GM12878 (cell line): ENCODE measurements around the gene RIOK1. TPM values are rescaled to one million over a fixed set of nuclear protein-coding genes. Genes with fewer than 3 reads are reported as not detected.
"Not testable (repeated sequence)": the region's sequence is repeated elsewhere in the genome, so short reads cannot be mapped to it uniquely, and the experiment has no call there.

ENCODE experiments used
- ATAC-seq: fragments of 200-7000 bp; cut with Tn5 transposase; 3 replicates; pipeline ENCODE4 v1.9.1; 2020; ENCODE audit warnings: mild to moderate bottlenecking, moderate library complexity
- BruUV-seq: library from RNA; stranded (reverse); fragments of 400-500 nt; replicated peaks from 2 replicates; lab custom pipeline; 2021; lab: Mats Ljungman, UMichigan
- CTCF ChIA-PET: fragments of 300-600 bp; sonication (Branson Sonifier 250); formaldehyde crosslinking; extraction: SDS; loops from one replicate; lab custom pipeline; 2021; ENCODE audit warnings: inconsistent platforms; lab: Yijun Ruan, JAX
- POLR2A ChIA-PET: fragments of 350-600 bp; formaldehyde crosslinking; extraction: SDS; loops from one replicate; lab custom pipeline; 2021; ENCODE audit warnings: inconsistent platforms; lab: Charles Lee
- RAD21 ChIA-PET: fragments of 300-600 bp; sonication (Branson Sonifier 250); formaldehyde crosslinking; loops from one replicate; lab custom pipeline; 2023; ENCODE audit warnings: antibody characterized with exemption; ENCODE audit not compliant: unreplicated experiment; lab: Charles Lee
- SMC1A ChIA-PET: fragments of 300-600 bp; sonication (Branson Sonifier 250); formaldehyde crosslinking; loops from one replicate; lab custom pipeline; 2023; ENCODE audit not compliant: unreplicated experiment, uncharacterized antibody; lab: Charles Lee
- DNase-seq: peaks from one replicate; pipeline ENCODE4 v3.0.0-alpha.2; 2011; ENCODE audit warnings: low read depth, low spot score
- FAIRE-seq: peaks from 3 replicates; lab custom pipeline; 2011; peaks lifted over from hg19 to GRCh38; lab: Jason Lieb, UNC
- H2AFZ ChIP-seq: 2 replicates; pipeline ENCODE4 v1.6.0; 2011; ENCODE audit warnings: low read depth, low read length, control low read depth; ENCODE audit not compliant: control insufficient read depth
- H3K27ac ChIP-seq: 2 replicates; pipeline ENCODE4 v1.5.1; 2011; ENCODE audit warnings: control low read depth; ENCODE audit not compliant: control insufficient read depth, insufficient read depth
- H3K27me3 ChIP-seq, 2 experiments: replicated peaks in 1 of 2; 2 replicates each; pipeline versions ENCODE4 v1.6.0 to v1.6.1; 2011; ENCODE audit warnings: low read length in 1 of 2; ENCODE audit not compliant: control insufficient read depth in 2 of 2, insufficient read depth in 2 of 2
- H3K36me3 ChIP-seq, 2 experiments: 2 replicates each; pipeline ENCODE4 v1.5.1; 2011; ENCODE audit warnings: low read length in 1 of 2; ENCODE audit not compliant: control insufficient read depth in 2 of 2, insufficient read depth in 2 of 2
- H3K4me1 ChIP-seq: 2 replicates; pipeline ENCODE4 v1.6.1; 2011; ENCODE audit warnings: mild to moderate bottlenecking, low read length, moderate library complexity, mixed read lengths; ENCODE audit not compliant: control insufficient read depth, insufficient read depth
- H3K4me2 ChIP-seq: 2 replicates; pipeline ENCODE4 v1.6.0; 2011; ENCODE audit warnings: control low read depth; ENCODE audit not compliant: control insufficient read depth, insufficient read depth
- H3K4me3 ChIP-seq: fragments of 200-600 bp; sonication (generic); 2 replicates; pipeline ENCODE4 v1.5.1; 2016
- H3K79me2 ChIP-seq: 2 replicates; pipeline ENCODE4 v1.6.0; 2011; ENCODE audit warnings: low read length; ENCODE audit not compliant: control insufficient read depth, insufficient read depth
- H3K9ac ChIP-seq: 2 replicates; pipeline ENCODE4 v1.8.0; 2011; ENCODE audit warnings: low read length, control low read depth, mixed read lengths; ENCODE audit not compliant: control insufficient read depth, insufficient read depth
- H3K9me3 ChIP-seq: replicated peaks from 3 replicates; pipeline ENCODE4 v1.5.1; 2011; ENCODE audit warnings: mild to moderate bottlenecking, low read length; ENCODE audit not compliant: control insufficient read depth, insufficient read depth
- H4K20me1 ChIP-seq: 2 replicates; pipeline ENCODE4 v1.6.0; 2011; ENCODE audit not compliant: control insufficient read depth, insufficient read depth
- CHD1 ChIP-seq: IDR thresholded peaks from 2 replicates; pipeline ENCODE4 v1.6.1; 2012; ENCODE audit warnings: low read depth, low read length, improper control_type of control experiment
- ETV6 ChIP-seq, 2 experiments: fragments of 450-650 bp in 1 of 2; IDR thresholded peaks in 1 of 2; conservative IDR thresholded peaks in 1 of 2; 2 replicates each; pipeline ENCODE4 v1.6.1; 2014; ENCODE audit warnings: antibody characterized with exemption in 1 of 2, borderline replicate concordance in 1 of 2, low read depth in 1 of 2, mild to moderate bottlenecking in 1 of 2, moderate library complexity in 1 of 2
- FOXK2 ChIP-seq: fragments of 450-650 bp; IDR thresholded peaks from 2 replicates; pipeline ENCODE4 v1.6.1; 2017; ENCODE audit warnings: mild to moderate bottlenecking, moderate library complexity
- MYB ChIP-seq: fragments of 150-350 bp; IDR thresholded peaks from 2 replicates; pipeline ENCODE4 v1.6.1; 2014; ENCODE audit warnings: mild to moderate bottlenecking, low read depth, low read length, borderline replicate concordance
- NFYA ChIP-seq: IDR thresholded peaks from 2 replicates; pipeline ENCODE4 v1.6.1; 2011; ENCODE audit warnings: low read depth, mild to moderate bottlenecking, low read length, improper control_type of control experiment, borderline replicate concordance
- NRF1 ChIP-seq: conservative IDR thresholded peaks from 2 replicates; pipeline ENCODE4 v1.6.1; 2011; ENCODE audit warnings: mild to moderate bottlenecking, low read depth, low read length, improper control_type of control experiment
- PAX8 ChIP-seq: fragments of 450-650 bp; IDR thresholded peaks from 2 replicates; pipeline ENCODE4 v1.6.1; 2017; ENCODE audit warnings: mild to moderate bottlenecking, moderate library complexity
- POLR2AphosphoS2 ChIP-seq: IDR thresholded peaks from 2 replicates; pipeline ENCODE4 v1.6.1; 2011; ENCODE audit warnings: low read depth, mild to moderate bottlenecking, low read length, improper control_type of control experiment, moderate library complexity
- TARDBP ChIP-seq: IDR thresholded peaks from 2 replicates; pipeline ENCODE4 v1.6.1; 2016; ENCODE audit warnings: borderline replicate concordance
- WGBS: methylation state at CpG from one replicate; pipeline ENCODE4 v1.1.6; 2016; ENCODE audit warnings: low lambda C conversion rate; ENCODE audit not compliant: insufficient replicate concordance, insufficient coverage; ENCODE audit errors: missing lambda C conversion rate; 5-methylcytosine and 5-hydroxymethylcytosine counted together
- in situ Hi-C: fragments of 300-500 bp; cut with MboI; formaldehyde crosslinking; loops from 9 replicates; pipeline ENCODE4 v1.14.3; 2018; ENCODE audit warnings: mixed read lengths
- intact Hi-C: fragments of 100-400 bp; cut with micrococcal nuclease; formaldehyde crosslinking; loops from one replicate; pipeline ENCODE4 v1.14.2; 2022; ENCODE audit not compliant: unreplicated experiment
- polyA plus RNA-seq, 11 experiments: library from polyadenylated mRNA; depleted of rRNA in 4 of 11; unstranded in 6 of 11; stranded (reverse) in 5 of 11; fragments of >200 nt; fragmentation: Nextera tagmentation in 4 of 11; fragmentation: Illumina TruSeq in 1 of 11; extraction: Ambion mirVana in 4 of 11; extraction: Trizol in 1 of 11; gene quantifications; 1 replicate in 1 of 11; 2 replicates in 10 of 11; pipeline versions ENCODE4 v1.2.1 to v1.2.3, GENCODE V29; 2011 to 2016; ENCODE audit warnings: inconsistent platforms in 2 of 11, missing spikeins in 2 of 11, low read depth in 1 of 11
- total RNA-seq, 4 experiments: library from RNA; depleted of rRNA in 3 of 4; stranded (reverse); fragments of >200 nt in 3 of 4; fragmentation: Illumina TruSeq in 1 of 4; extraction: Trizol in 1 of 4; gene quantifications; 2 replicates each; pipeline versions ENCODE4 v1.2.1 to v1.2.3, GENCODE V29; 2013 to 2021
- TF ChIP-seq, protein P1 (sequence below): IDR thresholded peaks from 2 replicates; pipeline ENCODE4 v1.6.1; 2012; ENCODE audit warnings: low read depth, low read length, improper control_type of control experiment
- TF ChIP-seq, protein P2 (sequence below): fragments of 450-650 bp; IDR thresholded peaks from 2 replicates; pipeline ENCODE4 v1.6.1; 2017; ENCODE audit warnings: mild to moderate bottlenecking, moderate library complexity

Gene RIOK1
- total and polyA plus RNA-seq, 10 of the 15 experiments (the other 5 are each of a cell fraction or from before 2014, with no cell fraction given), result 16.1 to 44.6 (median 33.7) TPM

DNA sequence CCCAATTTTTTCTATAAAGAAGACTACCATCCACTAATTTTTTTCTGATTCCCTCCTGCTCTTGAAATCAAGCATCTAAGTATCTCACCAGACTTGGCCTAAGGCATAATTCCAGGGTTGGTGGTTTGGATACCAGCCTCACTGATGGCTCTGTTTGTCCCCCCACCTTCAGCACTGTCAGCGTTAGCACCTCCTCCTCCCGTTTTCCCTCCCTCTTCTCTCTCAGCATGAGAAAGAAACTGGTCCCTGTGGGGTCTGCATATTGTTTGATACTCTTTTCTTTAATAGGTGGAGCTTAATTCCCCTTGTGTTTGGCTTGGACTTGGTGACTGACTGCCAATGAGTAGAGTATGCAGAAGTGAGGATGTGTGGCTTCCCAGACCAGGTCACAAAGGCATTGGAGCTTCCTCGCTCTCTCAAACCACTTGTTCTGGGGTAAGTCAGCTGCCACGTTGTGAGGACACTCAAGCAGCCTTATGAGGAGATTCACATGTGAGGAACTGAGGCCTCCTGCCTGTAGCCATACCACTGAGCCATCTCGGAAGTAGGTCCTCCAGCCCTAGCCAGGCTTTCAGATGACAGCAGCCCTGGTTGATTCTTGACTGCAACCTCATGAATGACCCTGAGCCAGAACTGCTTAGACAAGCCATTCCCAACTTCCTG, 65.2 kb downstream of the RIOK1 start (continued):
- no peak for TF ChIP-seq POLR2AphosphoS2

DNA sequence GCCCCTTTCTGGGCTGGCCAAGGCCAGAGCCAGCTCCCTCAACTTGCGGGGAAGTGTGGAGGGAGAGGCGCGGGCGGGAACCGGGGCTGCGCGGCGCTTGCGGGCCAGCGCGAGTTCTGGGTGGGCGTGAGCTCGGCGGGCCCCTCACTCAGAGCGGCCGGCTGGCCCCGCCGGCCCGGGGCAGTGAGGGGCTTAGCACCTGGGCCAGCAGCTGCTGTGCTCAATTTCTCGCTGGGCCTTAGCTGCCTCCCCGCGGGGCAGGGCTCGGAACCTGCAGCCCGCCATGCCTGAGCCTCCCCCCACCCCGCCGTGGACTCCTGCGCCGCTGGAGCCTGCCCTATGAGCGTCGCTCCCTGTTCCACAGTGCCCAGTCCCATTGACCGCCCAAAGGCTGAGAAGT, 66.7 kb downstream of the RIOK1 start:
- BruUV-seq, H3K4me1 ChIP-seq, H4K20me1 ChIP-seq, H3K4me2 ChIP-seq, SMC1A ChIA-PET, H3K9ac ChIP-seq, H3K27me3 ChIP-seq, FAIRE-seq, intact Hi-C loops, POLR2A ChIA-PET, H2AFZ ChIP-seq, H3K4me3 ChIP-seq, H3K27ac ChIP-seq, ATAC-seq, DNase-seq, H3K79me2 ChIP-seq, in situ Hi-C loops, H3K36me3 ChIP-seq, CTCF ChIA-PET, H3K9me3 ChIP-seq, RAD21 ChIA-PET: not testable (repeated sequence)
- WGBS, result 80% methylated on average over 13 of the region's 31 CpGs

DNA sequence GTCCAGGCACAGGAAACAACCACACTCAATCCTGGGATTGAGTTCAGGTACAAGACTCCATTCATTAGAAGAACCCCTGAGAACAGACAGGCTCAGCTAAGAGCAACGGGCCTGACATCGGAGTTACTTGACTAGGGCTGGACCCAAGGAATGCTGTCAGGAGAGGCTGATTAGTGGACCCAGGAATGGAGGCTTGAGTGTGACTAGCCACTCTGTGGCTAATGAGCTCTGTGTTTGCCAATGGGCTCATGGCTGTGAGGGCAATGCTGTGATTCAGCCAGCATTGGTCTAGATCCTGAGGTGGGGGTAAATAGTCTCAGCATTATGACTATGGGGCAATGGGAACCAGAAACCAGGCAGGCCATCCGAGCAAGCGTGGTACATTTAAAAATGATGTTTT, 71.8 kb downstream of the RIOK1 start:
- Histone ChIP-seq H3K9ac (no peak overlapping the region), H4K20me1 (no peaks in the 10 kb centered on the region), H3K79me2 (no peaks in the 10 kb centered on the region), H3K9me3 (no peaks in the 10 kb centered on the region), H3K4me2 (no peak overlapping the region), H3K27ac (no peak overlapping the region), H2AFZ (no peak overlapping the region), H3K27me3 (no peaks in the 10 kb centered on the region), H3K4me3 (no peak overlapping the region), H3K4me1 (no peaks in the 10 kb centered on the region), H3K36me3 (no peaks in the 10 kb centered on the region)
- intact Hi-C loops, result no loop called here
- ChIA-PET CTCF (no interaction called here), RAD21 (no interaction called here), POLR2A (interaction anchor here (1.0 kb wide), 1 partner anchor 11 kb away, joined by 4 read pairs; no protein-coding TSS in a partner anchor), SMC1A (no interaction called here)
- 76% methylated on average over 4 of the region's 4 CpGs for WGBS
- in situ Hi-C loops, result no loop called here
- ATAC-seq (no peak), FAIRE-seq (no peak), DNase-seq (no peak)
- BruUV-seq, result no TSS peak
- TF ChIP-seq, protein P1, sequence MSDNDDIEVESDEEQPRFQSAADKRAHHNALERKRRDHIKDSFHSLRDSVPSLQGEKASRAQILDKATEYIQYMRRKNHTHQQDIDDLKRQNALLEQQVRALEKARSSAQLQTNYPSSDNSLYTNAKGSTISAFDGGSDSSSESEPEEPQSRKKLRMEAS, result no peak
- TF ChIP-seq NFYA, result no peak
- TF ChIP-seq, protein P2, sequence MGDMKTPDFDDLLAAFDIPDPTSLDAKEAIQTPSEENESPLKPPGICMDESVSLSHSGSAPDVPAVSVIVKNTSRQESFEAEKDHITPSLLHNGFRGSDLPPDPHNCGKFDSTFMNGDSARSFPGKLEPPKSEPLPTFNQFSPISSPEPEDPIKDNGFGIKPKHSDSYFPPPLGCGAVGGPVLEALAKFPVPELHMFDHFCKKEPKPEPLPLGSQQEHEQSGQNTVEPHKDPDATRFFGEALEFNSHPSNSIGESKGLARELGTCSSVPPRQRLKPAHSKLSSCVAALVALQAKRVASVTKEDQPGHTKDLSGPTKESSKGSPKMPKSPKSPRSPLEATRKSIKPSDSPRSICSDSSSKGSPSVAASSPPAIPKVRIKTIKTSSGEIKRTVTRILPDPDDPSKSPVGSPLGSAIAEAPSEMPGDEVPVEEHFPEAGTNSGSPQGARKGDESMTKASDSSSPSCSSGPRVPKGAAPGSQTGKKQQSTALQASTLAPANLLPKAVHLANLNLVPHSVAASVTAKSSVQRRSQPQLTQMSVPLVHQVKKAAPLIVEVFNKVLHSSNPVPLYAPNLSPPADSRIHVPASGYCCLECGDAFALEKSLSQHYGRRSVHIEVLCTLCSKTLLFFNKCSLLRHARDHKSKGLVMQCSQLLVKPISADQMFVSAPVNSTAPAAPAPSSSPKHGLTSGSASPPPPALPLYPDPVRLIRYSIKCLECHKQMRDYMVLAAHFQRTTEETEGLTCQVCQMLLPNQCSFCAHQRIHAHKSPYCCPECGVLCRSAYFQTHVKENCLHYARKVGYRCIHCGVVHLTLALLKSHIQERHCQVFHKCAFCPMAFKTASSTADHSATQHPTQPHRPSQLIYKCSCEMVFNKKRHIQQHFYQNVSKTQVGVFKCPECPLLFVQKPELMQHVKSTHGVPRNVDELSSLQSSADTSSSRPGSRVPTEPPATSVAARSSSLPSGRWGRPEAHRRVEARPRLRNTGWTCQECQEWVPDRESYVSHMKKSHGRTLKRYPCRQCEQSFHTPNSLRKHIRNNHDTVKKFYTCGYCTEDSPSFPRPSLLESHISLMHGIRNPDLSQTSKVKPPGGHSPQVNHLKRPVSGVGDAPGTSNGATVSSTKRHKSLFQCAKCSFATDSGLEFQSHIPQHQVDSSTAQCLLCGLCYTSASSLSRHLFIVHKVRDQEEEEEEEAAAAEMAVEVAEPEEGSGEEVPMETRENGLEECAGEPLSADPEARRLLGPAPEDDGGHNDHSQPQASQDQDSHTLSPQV, result no peak
- TF ChIP-seq TARDBP, result no peak
- TF ChIP-seq MYB, result no peak
- no peak for TF ChIP-seq NRF1
- no peak for TF ChIP-seq FOXK2
- no peak for TF ChIP-seq PAX8
- no peak for TF ChIP-seq ETV6 (conservative IDR thresholded peaks at IDR 0.05 in 1 of 2, IDR thresholded peaks at IDR 0.05 in 1 of 2; ENCODE audit: borderline replicate concordance in 1 of 2, low read depth in 1 of 2)
- TF ChIP-seq CHD1, result no peak
